OCI-LY7 (cell line): ENCODE measurements around the gene PLA2G2A. TPM values are rescaled to one million over a fixed set of nuclear protein-coding genes. Genes with fewer than 3 reads are reported as not detected.
A peak's percentile ranks its signal among the peaks of the same experiment; 100 is the strongest.

Experiments used
- BruUV-seq: library from RNA; stranded (reverse); fragments of 400-500 nt; replicated peaks from 2 replicates; lab custom pipeline; 2021; lab: Mats Ljungman, UMichigan
- CTCF ChIA-PET: fragments of 300-600 bp; sonication (Branson Sonifier 250); formaldehyde crosslinking; loops from one replicate; lab custom pipeline; 2022; ENCODE audit warnings: antibody characterized with exemption; ENCODE audit not compliant: unreplicated experiment; lab: Charles Lee
- POLR2A ChIA-PET: fragments of 300-600 bp; sonication (Branson Sonifier 250); formaldehyde crosslinking; loops from one replicate; lab custom pipeline; 2022; ENCODE audit warnings: antibody characterized with exemption; lab: Charles Lee
- DNase-seq: peaks from one replicate; pipeline ENCODE4 v3.0.0-alpha.2; 2015; ENCODE audit warnings: low spot score
- H2AFZ ChIP-seq: fragments of 200-600 bp; sonication (generic), shearing (Covaris generic); 2 replicates; pipeline ENCODE4 v1.6.1; 2014; ENCODE audit warnings: mild to moderate bottlenecking, antibody characterized with exemption, low read length, moderate library complexity
- H3K27ac ChIP-seq: fragments of 200-600 bp; sonication (generic); 2 replicates; pipeline ENCODE4 v1.5.1; 2014; ENCODE audit warnings: mixed run types, low read depth, mild to moderate bottlenecking, moderate library complexity, low read length, inconsistent platforms; ENCODE audit not compliant: poor library complexity, severe bottlenecking
- H3K36me3 ChIP-seq: fragments of 200-600 bp; sonication (generic); 2 replicates; pipeline ENCODE4 v1.6.1; 2014; ENCODE audit warnings: mild to moderate bottlenecking, antibody characterized with exemption, low read length, moderate library complexity, mixed read lengths; ENCODE audit not compliant: insufficient read depth
- H3K4me1 ChIP-seq: fragments of 200-600 bp; sonication (generic); 2 replicates; pipeline ENCODE4 v1.5.1; 2014; ENCODE audit warnings: mild to moderate bottlenecking, low read length; ENCODE audit not compliant: insufficient read depth, poor library complexity, severe bottlenecking
- H3K4me2 ChIP-seq: fragments of 200-600 bp; sonication (generic); 2 replicates; pipeline ENCODE4 v1.6.1; 2014; ENCODE audit warnings: mild to moderate bottlenecking, low read length
- H3K4me3 ChIP-seq: fragments of 200-600 bp; sonication (generic); 2 replicates; pipeline ENCODE4 v1.5.1; 2014; ENCODE audit warnings: mild to moderate bottlenecking, low read depth, low read length; ENCODE audit not compliant: poor library complexity, severe bottlenecking
- H3K79me2 ChIP-seq: fragments of 200-600 bp; sonication (generic); 2 replicates; pipeline ENCODE4 v1.6.1; 2016; ENCODE audit warnings: low read depth, mild to moderate bottlenecking, low read length, moderate library complexity, mixed read lengths; ENCODE audit not compliant: insufficient read depth
- H3K9me2 ChIP-seq: fragments of 200-600 bp; sonication (generic); 2 replicates; pipeline ENCODE4 v1.6.1; 2016; ENCODE audit warnings: mild to moderate bottlenecking, low read length, mixed read lengths; ENCODE audit not compliant: insufficient read depth
- H3K9me3 ChIP-seq: fragments of 200-600 bp; sonication (generic); 2 replicates; pipeline ENCODE4 v1.6.1; 2014; ENCODE audit warnings: mild to moderate bottlenecking, mixed run types, low read length, mixed read lengths
- H4K20me1 ChIP-seq: fragments of 200-600 bp; sonication (generic); 2 replicates; pipeline ENCODE4 v1.6.1; 2014; ENCODE audit warnings: mild to moderate bottlenecking, antibody characterized with exemption, low read length, moderate library complexity, mixed read lengths; ENCODE audit not compliant: insufficient read depth
- EZH2phosphoT487 ChIP-seq: fragments of 200-600 bp; sonication (generic); IDR thresholded peaks from 2 replicates; pipeline ENCODE4 v1.6.1; 2018; ENCODE audit warnings: low read depth, borderline replicate concordance, mild to moderate bottlenecking, mixed run types, antibody characterized with exemption, low read length, moderate library complexity, mixed read lengths
- intact Hi-C: fragments of 100-400 bp; cut with micrococcal nuclease; formaldehyde crosslinking; loops from one replicate; pipeline ENCODE4 v1.10.0; 2022; ENCODE audit not compliant: unreplicated experiment
- total RNA-seq, 2 experiments: library from RNA; depleted of rRNA in 1 of 2; stranded (reverse); fragments of >200 nt in 1 of 2; shearing (Covaris generic) in 1 of 2; gene quantifications; 2 replicates each; pipeline ENCODE4 v1.2.3, GENCODE V29; 2014 to 2022
- TF ChIP-seq, protein P1 (sequence below): fragments of 200-600 bp; sonication (generic); conservative IDR thresholded peaks from 2 replicates; pipeline ENCODE4 v1.5.1; 2014; ENCODE audit warnings: mild to moderate bottlenecking, antibody characterized with exemption, low read length, moderate library complexity, mixed read lengths

The PLA2G2A gene
- total RNA-seq, 2 experiments from 2014 or later = not detected

DNA sequence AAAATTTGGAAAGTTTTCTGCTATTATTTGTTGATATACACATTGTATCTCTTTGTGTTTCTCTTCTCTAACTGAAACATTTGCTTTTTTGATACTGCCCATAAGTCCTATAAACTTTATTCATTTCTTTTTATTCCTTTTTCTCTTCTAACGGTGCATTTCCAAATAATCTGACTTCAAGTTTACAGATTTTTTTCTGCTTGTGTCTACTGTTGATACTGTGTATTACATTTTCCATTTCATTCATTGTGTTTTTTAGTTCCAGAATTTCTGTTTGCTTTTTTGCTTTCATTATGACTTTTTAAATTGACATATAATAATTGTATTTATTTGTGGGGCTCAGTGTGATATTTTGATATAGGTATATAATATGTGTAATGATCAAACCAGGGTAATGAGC lies 38.3 kb upstream of the PLA2G2A start:
- no peaks in the 10 kb centered on the region for H3K79me2 ChIP-seq
- no peak for TF ChIP-seq EZH2phosphoT487
- TF ChIP-seq, protein P1, sequence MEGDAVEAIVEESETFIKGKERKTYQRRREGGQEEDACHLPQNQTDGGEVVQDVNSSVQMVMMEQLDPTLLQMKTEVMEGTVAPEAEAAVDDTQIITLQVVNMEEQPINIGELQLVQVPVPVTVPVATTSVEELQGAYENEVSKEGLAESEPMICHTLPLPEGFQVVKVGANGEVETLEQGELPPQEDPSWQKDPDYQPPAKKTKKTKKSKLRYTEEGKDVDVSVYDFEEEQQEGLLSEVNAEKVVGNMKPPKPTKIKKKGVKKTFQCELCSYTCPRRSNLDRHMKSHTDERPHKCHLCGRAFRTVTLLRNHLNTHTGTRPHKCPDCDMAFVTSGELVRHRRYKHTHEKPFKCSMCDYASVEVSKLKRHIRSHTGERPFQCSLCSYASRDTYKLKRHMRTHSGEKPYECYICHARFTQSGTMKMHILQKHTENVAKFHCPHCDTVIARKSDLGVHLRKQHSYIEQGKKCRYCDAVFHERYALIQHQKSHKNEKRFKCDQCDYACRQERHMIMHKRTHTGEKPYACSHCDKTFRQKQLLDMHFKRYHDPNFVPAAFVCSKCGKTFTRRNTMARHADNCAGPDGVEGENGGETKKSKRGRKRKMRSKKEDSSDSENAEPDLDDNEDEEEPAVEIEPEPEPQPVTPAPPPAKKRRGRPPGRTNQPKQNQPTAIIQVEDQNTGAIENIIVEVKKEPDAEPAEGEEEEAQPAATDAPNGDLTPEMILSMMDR = no peak
- no peaks in the 10 kb centered on the region for H4K20me1 ChIP-seq
- DNase-seq = peak; percentile 3
- ChIA-PET CTCF (no interaction called here), POLR2A (no interaction called here)
- H3K9me3 ChIP-seq = peaks cover 6% of the 10 kb centered on the region; the same call in 1 of the 2 replicates
- H3K4me2 ChIP-seq = no peak overlapping the region
- H3K9me2 ChIP-seq = no peaks in the 10 kb centered on the region
- no peak overlapping the region for H3K4me3 ChIP-seq
- intact Hi-C loops = no loop called here
- H3K36me3 ChIP-seq = no peaks in the 10 kb centered on the region
- H3K4me1 ChIP-seq = no peaks in the 10 kb centered on the region
- no peak overlapping the region for H2AFZ ChIP-seq
- H3K27ac ChIP-seq = no peak overlapping the region
- no TSS peak for BruUV-seq

DNA sequence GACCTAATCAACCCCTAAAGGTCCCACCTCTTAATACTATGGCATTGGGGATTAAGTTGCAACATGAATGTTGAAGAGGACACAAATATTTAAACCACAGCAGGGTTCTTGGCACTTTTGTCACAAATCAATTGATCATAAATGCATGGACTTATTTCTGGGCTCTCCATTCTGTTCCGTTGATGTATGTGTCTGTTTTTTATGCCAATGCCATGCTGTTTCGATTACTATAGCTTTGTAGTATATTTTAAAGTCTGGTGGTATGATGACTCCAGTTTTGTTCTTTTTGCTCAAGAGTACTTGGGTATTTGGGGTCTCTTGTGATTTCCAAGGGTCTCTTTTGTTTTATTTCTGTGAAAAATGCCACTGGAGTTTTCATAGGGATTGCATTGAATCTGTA lies 34.7 kb upstream of the PLA2G2A start:
- intact Hi-C loops = no loop called here
- no peaks in the 10 kb centered on the region for H4K20me1 ChIP-seq
- H3K9me3 ChIP-seq = peaks cover 6% of the 10 kb centered on the region; the same call in 1 of the 2 replicates
- TF ChIP-seq, protein P1 = no peak
- TF ChIP-seq EZH2phosphoT487 = no peak
- H3K36me3 ChIP-seq = no peaks in the 10 kb centered on the region
- ChIA-PET POLR2A (interaction anchor here (0.9 kb wide), 1 partner anchor 59 kb away, joined by 3 read pairs; no protein-coding TSS in a partner anchor), CTCF (no interaction called here)
- no peaks in the 10 kb centered on the region for H3K4me1 ChIP-seq
- no peaks in the 10 kb centered on the region for H3K79me2 ChIP-seq
- H2AFZ ChIP-seq = no peak overlapping the region
- no peak overlapping the region for H3K4me2 ChIP-seq
- H3K9me2 ChIP-seq = no peaks in the 10 kb centered on the region
- no peak overlapping the region for H3K27ac ChIP-seq
- no peak overlapping the region for H3K4me3 ChIP-seq
- no peak for DNase-seq
- no TSS peak for BruUV-seq

DNA sequence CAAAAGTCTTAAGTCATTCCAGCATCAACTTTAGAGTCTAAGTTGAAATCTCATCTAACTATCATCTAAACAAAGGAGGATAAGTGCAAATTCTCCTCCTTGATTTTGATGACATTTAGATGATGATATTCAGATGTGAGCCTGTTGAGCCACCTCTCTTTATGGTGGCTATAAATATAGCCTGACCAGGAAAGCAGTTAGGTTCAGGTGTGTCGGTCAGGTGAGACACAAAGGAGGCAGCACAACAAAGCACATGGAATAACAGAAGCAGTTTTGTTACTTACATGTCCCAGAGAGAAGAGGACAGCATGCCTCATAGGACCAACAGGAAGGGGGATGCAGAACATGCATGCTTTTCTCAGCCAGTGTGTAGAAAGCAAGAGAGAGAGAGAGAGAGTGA lies 30.6 kb upstream of the PLA2G2A start:
- Histone ChIP-seq H3K27ac (no peak overlapping the region), H2AFZ (no peak overlapping the region), H3K4me1 (no peaks in the 10 kb centered on the region), H3K36me3 (no peaks in the 10 kb centered on the region), H3K4me3 (no peak overlapping the region), H4K20me1 (no peaks in the 10 kb centered on the region), H3K79me2 (no peaks in the 10 kb centered on the region), H3K9me3 (no peaks in the 10 kb centered on the region), H3K4me2 (no peak overlapping the region), H3K9me2 (no peaks in the 10 kb centered on the region)
- no peak for TF ChIP-seq EZH2phosphoT487
- TF ChIP-seq, protein P1 = no peak
- intact Hi-C loops = no loop called here
- CTCF ChIA-PET = no interaction called here
- BruUV-seq = no TSS peak
- DNase-seq = no peak
- POLR2A ChIA-PET = no interaction called here
